Kidney epithelial cell (primary cell): ENCODE data around the gene LPCAT1. TPM values are rescaled to one million over a fixed set of nuclear protein-coding genes. Genes with fewer than 3 reads are reported as not detected.

ENCODE experiments used
- DNase-seq: peaks from one replicate; pipeline ENCODE4 v3.0.0-alpha.2; 2010; ENCODE audit warnings: low read depth
- H3K27me3 ChIP-seq: 2 replicates; pipeline ENCODE4 v1.6.0; 2011; ENCODE audit warnings: low read length; ENCODE audit not compliant: control insufficient read depth, insufficient read depth
- H3K36me3 ChIP-seq: 2 replicates; pipeline ENCODE4 v1.5.1; 2011; ENCODE audit warnings: low read length; ENCODE audit not compliant: control insufficient read depth, insufficient read depth
- H3K4me3 ChIP-seq: 2 replicates; pipeline ENCODE4 v1.5.1; 2011; ENCODE audit warnings: low read depth, mild to moderate bottlenecking, control low read depth, low read length
- CTCF ChIP-seq: IDR thresholded peaks from 2 replicates; pipeline ENCODE4 v1.5.1; 2011; ENCODE audit warnings: mild to moderate bottlenecking, moderate library complexity, low read length, control low read depth, inconsistent platforms; ENCODE audit not compliant: insufficient read depth, poor library complexity, severe bottlenecking
- total RNA-seq: library from RNA; depleted of rRNA; stranded (reverse); fragments of >200 nt; gene quantifications from 2 replicates; pipeline ENCODE4 v1.2.3, GENCODE V29; 2015

Gene LPCAT1
- total RNA-seq, 1 donor from 2014 or later: 87.6 TPM

GRCh38 chr5:1502737-1503120 is 21.0 kb downstream of the LPCAT1 start:
- H3K36me3 ChIP-seq: peaks cover 1% of the 10 kb centered on the region
- no peak overlapping the region for H3K4me3 ChIP-seq
- H3K27me3 ChIP-seq: no peaks in the 10 kb centered on the region
- no peak for TF ChIP-seq CTCF
- DNase-seq: no peak

GRCh38 chr5:1502046-1502736 is 21.6 kb downstream of the LPCAT1 start:
- TF ChIP-seq CTCF: no peak
- Histone ChIP-seq H3K27me3 (no peaks in the 10 kb centered on the region), H3K36me3 (peaks cover 1% of the 10 kb centered on the region), H3K4me3 (no peak overlapping the region)
- DNase-seq: no peak

GRCh38 chr5:1501372-1502045 is 22.3 kb downstream of the LPCAT1 start:
- H3K36me3 ChIP-seq: no peaks in the 10 kb centered on the region
- DNase-seq: no peak
- no peak for TF ChIP-seq CTCF
- no peak overlapping the region for H3K4me3 ChIP-seq
- no peaks in the 10 kb centered on the region for H3K27me3 ChIP-seq

GRCh38 chr5:1500411-1501091 is 23.2 kb downstream of the LPCAT1 start:
- no peaks in the 10 kb centered on the region for H3K36me3 ChIP-seq
- H3K4me3 ChIP-seq: no peak overlapping the region
- DNase-seq: no peak
- TF ChIP-seq CTCF: no peak
- no peaks in the 10 kb centered on the region for H3K27me3 ChIP-seq

GRCh38 chr5:1499851-1500250 is 23.9 kb downstream of the LPCAT1 start:
- no peak for TF ChIP-seq CTCF
- DNase-seq: no peak
- H3K27me3 ChIP-seq: no peaks in the 10 kb centered on the region
- no peak overlapping the region for H3K4me3 ChIP-seq
- no peaks in the 10 kb centered on the region for H3K36me3 ChIP-seq
